ENCODE data around the gene DDI1. TPM values are rescaled to one million over a fixed set of nuclear protein-coding genes. Genes with fewer than 3 reads are reported as not detected.

DDI1 gene
- total RNA-seq, 3 donors from 2014 or later = not detected

GRCh38 chr11:104057908-104058307 lies 21.5 kb downstream of the DDI1 start:
- no peak for ATAC-seq

GRCh38 chr11:104058680-104059079 lies 22.2 kb downstream of the DDI1 start:
- no peak for TF ChIP-seq CTCF (IDR thresholded peaks at IDR 0.05)
- H3K36me3 ChIP-seq (ENCODE audit: low read depth) = no peaks in the 10 kb centered on the region
- no peak for ATAC-seq

More at GRCh38 chr11:104057908-104058307, 21.5 kb downstream of the DDI1 start:
- intact Hi-C loops (cut with DNase I, micrococcal nuclease) = no loop called here
- DNase-seq = no peak
- Histone ChIP-seq H3K4me3 (no peak overlapping the region), H3K36me3 (ENCODE audit: low read depth) (no peaks in the 10 kb centered on the region), H3K4me1 (ENCODE audit: low read depth) (no peaks in the 10 kb centered on the region), H3K9me3 (no peaks in the 10 kb centered on the region)
- TF ChIP-seq CTCF (IDR thresholded peaks at IDR 0.05) = no peak

GRCh38 chr11:104060004-104060794 lies 23.8 kb downstream of the DDI1 start:
- DNase-seq = no peak
- Histone ChIP-seq H3K36me3 (ENCODE audit: low read depth) (no peaks in the 10 kb centered on the region), H3K9me3 (no peaks in the 10 kb centered on the region), H3K4me3 (no peak overlapping the region), H3K4me1 (ENCODE audit: low read depth) (no peaks in the 10 kb centered on the region)
- intact Hi-C loops (cut with DNase I, micrococcal nuclease) = no loop called here
- ATAC-seq = no peak
- no peak for TF ChIP-seq CTCF (IDR thresholded peaks at IDR 0.05)

More at GRCh38 chr11:104058680-104059079, 22.2 kb downstream of the DDI1 start:
- Histone ChIP-seq H3K4me1 (ENCODE audit: low read depth) (no peaks in the 10 kb centered on the region), H3K4me3 (no peak overlapping the region), H3K9me3 (no peaks in the 10 kb centered on the region)
- DNase-seq = no peak
- intact Hi-C loops (cut with DNase I, micrococcal nuclease) = no loop called here

GRCh38 chr11:104060820-104061219 lies 24.4 kb downstream of the DDI1 start:
- TF ChIP-seq CTCF (IDR thresholded peaks at IDR 0.05) = no peak
- no peaks in the 10 kb centered on the region for H3K9me3 ChIP-seq
- intact Hi-C loops (cut with DNase I, micrococcal nuclease) = no loop called here
- ATAC-seq (no peak), DNase-seq (no peak)
- no peaks in the 10 kb centered on the region for H3K4me1 ChIP-seq (ENCODE audit: low read depth)
- H3K4me3 ChIP-seq = no peak overlapping the region
- no peaks in the 10 kb centered on the region for H3K36me3 ChIP-seq (ENCODE audit: low read depth)

GRCh38 chr11:104061853-104062521 lies 25.5 kb downstream of the DDI1 start:
- no peak for ATAC-seq
- H3K4me3 ChIP-seq = no peak overlapping the region
- intact Hi-C loops (cut with DNase I, micrococcal nuclease) = no loop called here
- no peaks in the 10 kb centered on the region for H3K4me1 ChIP-seq (ENCODE audit: low read depth)
- no peaks in the 10 kb centered on the region for H3K9me3 ChIP-seq
- TF ChIP-seq CTCF (IDR thresholded peaks at IDR 0.05) = no peak
- no peak for DNase-seq
- H3K36me3 ChIP-seq (ENCODE audit: low read depth) = no peaks in the 10 kb centered on the region
